Prostate gland (tissue), 2 donors: ENCODE data around the gene EHD1.

ENCODE experiments used
- CTCF ChIP-seq, 4 experiments: fragments of 200-600 bp in 2 of 4; fragments of 450-650 bp in 2 of 4; sonication (generic) in 2 of 4; IDR thresholded peaks; 1 replicate in 3 of 4; 2 replicates in 1 of 4; pipeline ENCODE4 v1.5.1; 2016 to 2019; ENCODE audit warnings: antibody characterized with exemption in 4 of 4, mild to moderate bottlenecking in 2 of 4, moderate library complexity in 2 of 4
- POLR2A ChIP-seq: fragments of 450-650 bp; IDR thresholded peaks from one replicate; pipeline ENCODE4 v1.6.1; 2016; ENCODE audit warnings: antibody characterized with exemption, mild to moderate bottlenecking
- POLR2AphosphoS5 ChIP-seq: sonication (generic); formaldehyde crosslinking; IDR thresholded peaks from one replicate; pipeline ENCODE4 v1.6.1; 2017; ENCODE audit warnings: antibody characterized with exemption

GRCh38 chr11:64910451-64911093 is 32.2 kb upstream of the EHD1 start:
- TF ChIP-seq POLR2A (no peak), CTCF (IDR thresholded peaks at IDR 0.05) (no peak), POLR2AphosphoS5 (no peak)
